ENCODE results near the gene CFAP58. TPM values are rescaled to one million over a fixed set of nuclear protein-coding genes. Genes with fewer than 3 reads are reported as not detected.

CFAP58 gene
- total RNA-seq, 6 experiments from 2014 or later: 0.35 to 1.1 (median 0.41) TPM

DNA sequence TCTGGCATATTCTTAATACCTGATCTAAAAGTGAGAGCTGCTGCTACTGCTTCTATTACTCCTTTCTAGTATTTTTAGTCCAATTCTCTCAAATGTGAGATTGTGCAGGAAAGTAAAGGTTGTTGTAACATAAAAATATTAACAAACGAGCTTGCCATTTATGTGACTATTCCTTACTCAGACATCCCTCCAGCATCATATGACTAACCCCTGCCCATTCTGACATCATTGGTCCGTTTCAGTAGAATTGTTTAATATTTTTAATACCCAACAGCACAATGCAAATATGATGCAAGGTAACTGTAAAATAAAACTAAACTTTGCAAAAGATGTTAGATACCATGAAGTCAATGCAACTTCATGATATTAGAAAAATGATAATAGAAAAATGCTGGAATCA lies 83.6 kb downstream of the CFAP58 start:
- Mint-ChIP-seq H3K4me1 (ENCODE audit: low read depth) (peaks cover 58% of the 10 kb centered on the region), H3K27me3 (ENCODE audit: insufficient read depth) (no peaks in the 10 kb centered on the region; the same call in 1 of the 2 replicates), H3K27ac (no peak overlapping the region), H3K4me3 (no peak overlapping the region), H3K36me3 (ENCODE audit: low read depth) (no peaks in the 10 kb centered on the region), H3K9me3 (no peaks in the 10 kb centered on the region)
- DNase-seq: no peak
- TF ChIP-seq CTCF (IDR thresholded peaks at IDR 0.05): no peak

GRCh38 chr10:104440221-104440620 lies 86.6 kb downstream of the CFAP58 start:
- Mint-ChIP-seq H3K36me3 (ENCODE audit: low read depth) (no peaks in the 10 kb centered on the region), H3K4me1 (ENCODE audit: low read depth) (peaks cover 61% of the 10 kb centered on the region), H3K27ac (no peak overlapping the region), H3K4me3 (no peak overlapping the region), H3K27me3 (ENCODE audit: insufficient read depth) (no peaks in the 10 kb centered on the region; the same call in 1 of the 2 replicates), H3K9me3 (no peaks in the 10 kb centered on the region)
- no peak for TF ChIP-seq CTCF (IDR thresholded peaks at IDR 0.05)
- no peak for DNase-seq

DNA sequence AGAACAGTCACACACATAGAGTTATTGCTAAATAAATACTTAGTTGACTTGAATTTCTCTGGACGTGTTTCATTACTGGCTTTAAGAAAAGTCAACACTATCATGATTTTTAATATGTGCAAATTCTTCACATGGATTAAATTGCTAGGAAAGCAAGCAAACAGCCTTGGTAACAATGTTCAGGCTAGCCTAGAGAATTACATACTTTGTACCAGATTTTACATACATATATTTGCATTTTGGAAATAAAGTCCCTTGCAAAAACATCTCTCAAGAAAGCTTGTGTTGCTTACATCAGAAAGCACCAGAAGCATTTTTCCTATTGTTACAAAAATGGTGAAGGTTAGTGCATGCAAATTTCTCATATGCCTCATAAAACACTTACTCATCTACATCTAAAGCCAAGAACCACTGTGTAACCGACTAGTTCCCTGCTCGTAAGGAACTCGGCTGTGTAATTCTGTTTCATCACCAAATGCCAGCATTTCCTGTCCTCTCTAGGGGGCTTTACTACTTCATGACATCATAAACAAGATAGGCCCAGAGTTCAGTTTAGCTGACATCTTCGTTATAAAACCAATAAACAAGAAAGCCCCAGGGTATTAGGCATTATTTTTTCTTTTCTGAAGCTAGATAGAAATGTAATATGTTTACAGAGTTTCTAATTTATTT lies 87.8 kb downstream of the CFAP58 start:
- H3K27me3 Mint-ChIP-seq (ENCODE audit: insufficient read depth): no peaks in the 10 kb centered on the region; the same call in 1 of the 2 replicates
- H3K36me3 Mint-ChIP-seq (ENCODE audit: low read depth): no peaks in the 10 kb centered on the region
- TF ChIP-seq CTCF (IDR thresholded peaks at IDR 0.05): no peak
- H3K27ac Mint-ChIP-seq: peak overlapping the region; percentile 80
- no peaks in the 10 kb centered on the region for H3K9me3 Mint-ChIP-seq
- peak; percentile 90 for DNase-seq
- peaks cover 64% of the 10 kb centered on the region for H3K4me1 Mint-ChIP-seq (ENCODE audit: low read depth)
- peak overlapping the region; percentile 20; the same call in 1 of the 2 replicates for H3K4me3 Mint-ChIP-seq

DNA sequence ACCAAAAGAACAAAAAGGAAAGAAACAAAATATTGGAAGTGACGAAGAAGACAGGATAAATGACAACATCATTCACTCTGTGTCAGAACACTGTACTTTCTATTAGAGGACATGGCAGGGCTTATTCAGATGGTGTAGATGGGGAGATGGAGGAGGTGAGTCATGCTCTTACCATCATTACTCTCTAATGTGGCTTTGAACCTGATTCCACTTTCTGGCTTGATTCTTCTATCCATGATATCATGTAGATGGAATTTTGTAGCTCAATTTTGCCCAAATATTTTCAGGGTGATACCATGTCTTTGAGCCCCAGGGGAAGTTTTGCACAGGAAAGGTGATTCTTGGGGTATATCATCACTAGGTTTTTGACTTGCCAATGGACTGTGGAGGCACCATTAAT lies 91.7 kb downstream of the CFAP58 start:
- Mint-ChIP-seq H3K9me3 (no peaks in the 10 kb centered on the region), H3K4me1 (ENCODE audit: low read depth) (peaks cover 86% of the 10 kb centered on the region), H3K36me3 (ENCODE audit: low read depth) (no peaks in the 10 kb centered on the region), H3K27me3 (ENCODE audit: insufficient read depth) (no peaks in the 10 kb centered on the region; the same call in 1 of the 2 replicates), H3K4me3 (peak overlapping the region; percentile 39), H3K27ac (peak overlapping the region; percentile 57)
- DNase-seq: peak; percentile 87
- TF ChIP-seq CTCF (IDR thresholded peaks at IDR 0.05): no peak

GRCh38 chr10:104446151-104446550 lies 92.5 kb downstream of the CFAP58 start:
- H3K4me1 Mint-ChIP-seq (ENCODE audit: low read depth): peaks cover 78% of the 10 kb centered on the region

More at GRCh38 chr10:104446151-104446550, 92.5 kb downstream of the CFAP58 start:
- Mint-ChIP-seq H3K4me3 (no peak overlapping the region), H3K9me3 (no peaks in the 10 kb centered on the region), H3K27me3 (ENCODE audit: insufficient read depth) (no peaks in the 10 kb centered on the region; the same call in 1 of the 2 replicates), H3K27ac (peak overlapping the region; percentile 57; the same call in 1 of the 2 replicates), H3K36me3 (ENCODE audit: low read depth) (no peaks in the 10 kb centered on the region)
- DNase-seq: no peak
- TF ChIP-seq CTCF (IDR thresholded peaks at IDR 0.05): no peak

All from HFFc6 (cell line).